Adrenal gland (tissue), 12 donors: ENCODE data around the gene PBX3. TPM values are rescaled to one million over a fixed set of nuclear protein-coding genes. Genes with fewer than 3 reads are reported as not detected.

ENCODE experiments used
- DNase-seq, 7 donors: peaks; one replicate each; pipeline ENCODE4 v3.0.0-alpha.2; 2019 to 2020
- H3K27ac ChIP-seq, 5 donors: fragments of 200-600 bp; sonication (generic) in 4 of 5; 1 replicate in 3 of 5; 2 replicates in 2 of 5; pipeline versions ENCODE4 v1.5.1 to v1.8.0; 2016 to 2020; ENCODE audit warnings: mild to moderate bottlenecking in 1 of 5
- H3K27me3 ChIP-seq: fragments of 200-600 bp; 2 replicates; pipeline ENCODE4 v1.8.0; 2021
- H3K36me3 ChIP-seq, 2 donors: fragments of 200-600 bp; replicated peaks in 1 of 2; 1 replicate in 1 of 2; 2 replicates in 1 of 2; pipeline versions ENCODE4 v1.5.1 to v1.8.0; 2018 to 2022
- H3K4me1 ChIP-seq, 2 donors: fragments of 200-600 bp; replicated peaks in 1 of 2; 1 replicate in 1 of 2; 2 replicates in 1 of 2; pipeline versions ENCODE4 v1.5.1 to v1.8.0; 2018 to 2021
- H3K4me3 ChIP-seq, 4 donors: fragments of 200-600 bp; sonication (generic) in 3 of 4; one replicate each; pipeline ENCODE4 v1.5.1; 2016 to 2018
- H3K9me3 ChIP-seq, 3 donors: fragments of 200-600 bp; sonication (generic) in 1 of 3; replicated peaks in 1 of 3; 1 replicate in 2 of 3; 2 replicates in 1 of 3; pipeline versions ENCODE4 v1.5.1 to v1.8.0; 2016 to 2021
- CTCF ChIP-seq, 6 experiments: fragments of 450-650 bp in 4 of 6; fragments of 200-600 bp in 2 of 6; sonication (generic) in 1 of 6; IDR thresholded peaks; 1 replicate in 5 of 6; 2 replicates in 1 of 6; pipeline versions ENCODE4 v1.5.1 to v1.8.0; 2016 to 2021; ENCODE audit warnings: antibody characterized with exemption in 6 of 6, mild to moderate bottlenecking in 2 of 6, moderate library complexity in 1 of 6
- POLR2A ChIP-seq, 2 donors: fragments of 450-650 bp; IDR thresholded peaks; one replicate each; pipeline ENCODE4 v1.6.1; 2017; ENCODE audit warnings: antibody characterized with exemption in 2 of 2, mild to moderate bottlenecking in 2 of 2, moderate library complexity in 1 of 2
- WGBS, 4 donors: extraction: QIAGEN DNeasy Blood & Tissue Kit in 2 of 4; methylation state at CpG; one replicate each; pipeline versions ENCODE4 v1.1.5 to v1.1.7; 2013 to 2017; 5-methylcytosine and 5-hydroxymethylcytosine counted together
- intact Hi-C, 2 donors: fragments of 100-400 bp; cut with DNase I; formaldehyde crosslinking; loops; one replicate each; pipeline versions ENCODE4 v1.14.1 to v1.15.0; 2022 to 2023
- polyA plus RNA-seq, 3 donors: library from polyadenylated mRNA; stranded (reverse); fragments of 200-250 nt in 2 of 3; fragments of 350-450 nt in 1 of 3; fragmentation: Illumina TruSeq in 1 of 3; extraction: RNeasy Lipid Tissue Mini Kit (QIAGEN cat#74804) in 1 of 3; gene quantifications; one replicate each; pipeline ENCODE4 v1.2.3, GENCODE V29; 2013 to 2014
- total RNA-seq, 9 donors: library from RNA; depleted of rRNA in 4 of 9; stranded (reverse); fragments of >200 nt in 4 of 9; fragments of 120-200 nt in 1 of 9; fragmentation: NEBNext Ultra II Directional in 1 of 9; extraction: Animal tissue kit (Norgen Biotek cat#: 25700) in 1 of 9; gene quantifications; one replicate each; pipeline versions ENCODE4 v1.1.0 to v1.2.4, GENCODE V29; 2013 to 2023
- donor health status: healthy with polysubstance abuse.
- donor health status: Bipolar disorder and iron deficiency.
- donor health status: DM: yes; HTN: yes; CAD: no.
- donor health status: DM: no; HTN: no; CAD: no.
- donor health status: DM: no; HTN: no; CAD: no.
- donor health status: DM: yes; HTN: yes; CAD: no.

The PBX3 gene
- total and polyA plus RNA-seq, 12 donors = 18.3 to 231 (median 133) TPM

- Histone ChIP-seq H3K27ac (no peak overlapping the region), H3K4me1 (peaks cover 0 to 32% of the 10 kb centered on the region in 2 donors), H3K27me3 (no peaks in the 10 kb centered on the region), H3K36me3 (no peaks in the 10 kb centered on the region), H3K9me3 (no peaks in the 10 kb centered on the region), H3K4me3 (no peak overlapping the region)
- WGBS, 4 donors = 95 to 100% (median 99%) methylated on average over 2 of the region's 2 CpGs
- intact Hi-C loops = no loop called here
- TF ChIP-seq CTCF (IDR thresholded peaks at IDR 0.05) = no peak
- TF ChIP-seq POLR2A (IDR thresholded peaks at IDR 0.05) = no peak
- no peak for DNase-seq
Observed at GRCh38 chr9:125782718-125783117, 35.5 kb downstream of the PBX3 start.

- H3K27ac ChIP-seq = peak overlapping the region in 3 of 5 donors; percentile 0 to 75 (median 32)
- intact Hi-C loops = no loop called here
- TF ChIP-seq CTCF (IDR thresholded peaks at IDR 0.05) = no peak
- TF ChIP-seq POLR2A (IDR thresholded peaks at IDR 0.05) = no peak
- no peaks in the 10 kb centered on the region for H3K27me3 ChIP-seq
- peaks cover 0 to 36% of the 10 kb centered on the region in 2 donors for H3K4me1 ChIP-seq
- 64 to 88% (median 77%) methylated on average over 6 of the region's 6 CpGs for WGBS, 4 donors
- DNase-seq = no peak
- H3K9me3 ChIP-seq = no peaks in the 10 kb centered on the region
- H3K36me3 ChIP-seq = no peaks in the 10 kb centered on the region
- H3K4me3 ChIP-seq = peak overlapping the region in 1 of 4 donors; percentile 19
Observed at GRCh38 chr9:125784286-125785049, 37.3 kb downstream of the PBX3 start.

- TF ChIP-seq POLR2A (IDR thresholded peaks at IDR 0.05) (no peak), CTCF (IDR thresholded peaks at IDR 0.05) (no peak)
- peak in 3 of 7 donors; percentile 14 to 18 (median 16) for DNase-seq
- H3K9me3 ChIP-seq = no peaks in the 10 kb centered on the region
- H3K27ac ChIP-seq = peak overlapping the region in 3 of 5 donors; percentile 0 to 75 (median 32)
- peaks cover 0 to 36% of the 10 kb centered on the region in 2 donors for H3K4me1 ChIP-seq
- H3K4me3 ChIP-seq = peak overlapping the region in 1 of 4 donors; percentile 19
- no peaks in the 10 kb centered on the region for H3K36me3 ChIP-seq
- no peaks in the 10 kb centered on the region for H3K27me3 ChIP-seq
- WGBS, 4 donors = 47 to 63% (median 60%) methylated on average over 5 of the region's 5 CpGs
- intact Hi-C loops = no loop called here
Observed at GRCh38 chr9:125785248-125785751, 38.1 kb downstream of the PBX3 start.

- TF ChIP-seq POLR2A (IDR thresholded peaks at IDR 0.05) (no peak), CTCF (IDR thresholded peaks at IDR 0.05) (no peak)
- Histone ChIP-seq H3K27ac (no peak overlapping the region), H3K9me3 (no peaks in the 10 kb centered on the region), H3K27me3 (no peaks in the 10 kb centered on the region), H3K36me3 (no peaks in the 10 kb centered on the region), H3K4me1 (peaks cover 0 to 36% of the 10 kb centered on the region in 2 donors), H3K4me3 (no peak overlapping the region)
- intact Hi-C loops = no loop called here
- 56 to 68% (median 64%) methylated on average over 1 of the region's 1 CpG for WGBS, 4 donors
- DNase-seq = no peak
Observed at GRCh38 chr9:125787715-125788114, 40.5 kb downstream of the PBX3 start.
